Measurements from ENCODE around the gene TSC1.

DNA sequence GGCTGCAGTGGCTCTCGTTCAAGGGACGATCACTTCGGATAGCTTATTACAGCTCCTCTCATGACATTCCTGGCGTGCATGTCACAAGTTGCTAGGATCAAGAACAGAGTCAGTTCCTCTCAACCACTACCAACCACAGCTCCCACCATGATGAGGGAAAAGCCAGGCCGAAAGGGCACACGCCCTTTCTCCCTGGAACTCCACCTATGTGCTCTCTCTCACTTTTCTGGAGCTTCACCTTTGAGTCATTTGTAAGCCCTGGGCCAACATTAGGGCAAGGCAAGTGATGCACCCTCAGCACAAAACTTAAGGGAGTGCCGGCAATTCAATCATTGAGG, 64.1 kb downstream of the TSC1 start:
- TF ChIP-seq NFIC (IDR thresholded peaks at IDR 0.05; ENCODE audit: low read depth, low read length) (no peak), ZSCAN29 (IDR thresholded peaks at IDR 0.05) (no peak), SIN3A (IDR thresholded peaks at IDR 0.05; ENCODE audit: low read depth, low read length) (no peak), RELA (IDR thresholded peaks at IDR 0.05; ENCODE audit: borderline replicate concordance, partially characterized antibody) (no peak), RBBP5 (conservative IDR thresholded peaks at IDR 0.05) (no peak), CREM (IDR thresholded peaks at IDR 0.05; ENCODE audit: low read depth) (no peak), EP300 (IDR thresholded peaks at IDR 0.05; ENCODE audit: borderline replicate concordance in 1 of 2, control insufficient read depth in 1 of 2, low read depth in 2 of 2, low read length in 2 of 2) (no peak), RB1 (IDR thresholded peaks at IDR 0.05; ENCODE audit: borderline replicate concordance) (no peak)
- TF ChIP-seq, protein P1, sequence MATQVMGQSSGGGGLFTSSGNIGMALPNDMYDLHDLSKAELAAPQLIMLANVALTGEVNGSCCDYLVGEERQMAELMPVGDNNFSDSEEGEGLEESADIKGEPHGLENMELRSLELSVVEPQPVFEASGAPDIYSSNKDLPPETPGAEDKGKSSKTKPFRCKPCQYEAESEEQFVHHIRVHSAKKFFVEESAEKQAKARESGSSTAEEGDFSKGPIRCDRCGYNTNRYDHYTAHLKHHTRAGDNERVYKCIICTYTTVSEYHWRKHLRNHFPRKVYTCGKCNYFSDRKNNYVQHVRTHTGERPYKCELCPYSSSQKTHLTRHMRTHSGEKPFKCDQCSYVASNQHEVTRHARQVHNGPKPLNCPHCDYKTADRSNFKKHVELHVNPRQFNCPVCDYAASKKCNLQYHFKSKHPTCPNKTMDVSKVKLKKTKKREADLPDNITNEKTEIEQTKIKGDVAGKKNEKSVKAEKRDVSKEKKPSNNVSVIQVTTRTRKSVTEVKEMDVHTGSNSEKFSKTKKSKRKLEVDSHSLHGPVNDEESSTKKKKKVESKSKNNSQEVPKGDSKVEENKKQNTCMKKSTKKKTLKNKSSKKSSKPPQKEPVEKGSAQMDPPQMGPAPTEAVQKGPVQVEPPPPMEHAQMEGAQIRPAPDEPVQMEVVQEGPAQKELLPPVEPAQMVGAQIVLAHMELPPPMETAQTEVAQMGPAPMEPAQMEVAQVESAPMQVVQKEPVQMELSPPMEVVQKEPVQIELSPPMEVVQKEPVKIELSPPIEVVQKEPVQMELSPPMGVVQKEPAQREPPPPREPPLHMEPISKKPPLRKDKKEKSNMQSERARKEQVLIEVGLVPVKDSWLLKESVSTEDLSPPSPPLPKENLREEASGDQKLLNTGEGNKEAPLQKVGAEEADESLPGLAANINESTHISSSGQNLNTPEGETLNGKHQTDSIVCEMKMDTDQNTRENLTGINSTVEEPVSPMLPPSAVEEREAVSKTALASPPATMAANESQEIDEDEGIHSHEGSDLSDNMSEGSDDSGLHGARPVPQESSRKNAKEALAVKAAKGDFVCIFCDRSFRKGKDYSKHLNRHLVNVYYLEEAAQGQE (IDR thresholded peaks at IDR 0.05; ENCODE audit: low read depth, low read length), result no peak
- TF ChIP-seq, protein P2, sequence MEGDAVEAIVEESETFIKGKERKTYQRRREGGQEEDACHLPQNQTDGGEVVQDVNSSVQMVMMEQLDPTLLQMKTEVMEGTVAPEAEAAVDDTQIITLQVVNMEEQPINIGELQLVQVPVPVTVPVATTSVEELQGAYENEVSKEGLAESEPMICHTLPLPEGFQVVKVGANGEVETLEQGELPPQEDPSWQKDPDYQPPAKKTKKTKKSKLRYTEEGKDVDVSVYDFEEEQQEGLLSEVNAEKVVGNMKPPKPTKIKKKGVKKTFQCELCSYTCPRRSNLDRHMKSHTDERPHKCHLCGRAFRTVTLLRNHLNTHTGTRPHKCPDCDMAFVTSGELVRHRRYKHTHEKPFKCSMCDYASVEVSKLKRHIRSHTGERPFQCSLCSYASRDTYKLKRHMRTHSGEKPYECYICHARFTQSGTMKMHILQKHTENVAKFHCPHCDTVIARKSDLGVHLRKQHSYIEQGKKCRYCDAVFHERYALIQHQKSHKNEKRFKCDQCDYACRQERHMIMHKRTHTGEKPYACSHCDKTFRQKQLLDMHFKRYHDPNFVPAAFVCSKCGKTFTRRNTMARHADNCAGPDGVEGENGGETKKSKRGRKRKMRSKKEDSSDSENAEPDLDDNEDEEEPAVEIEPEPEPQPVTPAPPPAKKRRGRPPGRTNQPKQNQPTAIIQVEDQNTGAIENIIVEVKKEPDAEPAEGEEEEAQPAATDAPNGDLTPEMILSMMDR (IDR thresholded peaks at IDR 0.05 in 2 of 3, conservative IDR thresholded peaks at IDR 0.05 in 1 of 3; ENCODE audit: control insufficient read depth in 2 of 3, extremely low read depth in 1 of 3, insufficient read depth in 1 of 3, low read depth in 3 of 3, low read length in 3 of 3), result no peak
- TF ChIP-seq, protein P3, sequence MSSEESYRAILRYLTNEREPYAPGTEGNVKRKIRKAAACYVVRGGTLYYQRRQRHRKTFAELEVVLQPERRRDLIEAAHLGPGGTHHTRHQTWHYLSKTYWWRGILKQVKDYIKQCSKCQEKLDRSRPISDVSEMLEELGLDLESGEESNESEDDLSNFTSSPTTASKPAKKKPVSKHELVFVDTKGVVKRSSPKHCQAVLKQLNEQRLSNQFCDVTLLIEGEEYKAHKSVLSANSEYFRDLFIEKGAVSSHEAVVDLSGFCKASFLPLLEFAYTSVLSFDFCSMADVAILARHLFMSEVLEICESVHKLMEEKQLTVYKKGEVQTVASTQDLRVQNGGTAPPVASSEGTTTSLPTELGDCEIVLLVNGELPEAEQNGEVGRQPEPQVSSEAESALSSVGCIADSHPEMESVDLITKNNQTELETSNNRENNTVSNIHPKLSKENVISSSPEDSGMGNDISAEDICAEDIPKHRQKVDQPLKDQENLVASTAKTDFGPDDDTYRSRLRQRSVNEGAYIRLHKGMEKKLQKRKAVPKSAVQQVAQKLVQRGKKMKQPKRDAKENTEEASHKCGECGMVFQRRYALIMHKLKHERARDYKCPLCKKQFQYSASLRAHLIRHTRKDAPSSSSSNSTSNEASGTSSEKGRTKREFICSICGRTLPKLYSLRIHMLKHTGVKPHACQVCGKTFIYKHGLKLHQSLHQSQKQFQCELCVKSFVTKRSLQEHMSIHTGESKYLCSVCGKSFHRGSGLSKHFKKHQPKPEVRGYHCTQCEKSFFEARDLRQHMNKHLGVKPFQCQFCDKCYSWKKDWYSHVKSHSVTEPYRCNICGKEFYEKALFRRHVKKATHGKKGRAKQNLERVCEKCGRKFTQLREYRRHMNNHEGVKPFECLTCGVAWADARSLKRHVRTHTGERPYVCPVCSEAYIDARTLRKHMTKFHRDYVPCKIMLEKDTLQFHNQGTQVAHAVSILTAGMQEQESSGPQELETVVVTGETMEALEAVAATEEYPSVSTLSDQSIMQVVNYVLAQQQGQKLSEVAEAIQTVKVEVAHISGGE (CRISPR knock-in tag; IDR thresholded peaks at IDR 0.05), result no peak
- TF ChIP-seq, protein P4, sequence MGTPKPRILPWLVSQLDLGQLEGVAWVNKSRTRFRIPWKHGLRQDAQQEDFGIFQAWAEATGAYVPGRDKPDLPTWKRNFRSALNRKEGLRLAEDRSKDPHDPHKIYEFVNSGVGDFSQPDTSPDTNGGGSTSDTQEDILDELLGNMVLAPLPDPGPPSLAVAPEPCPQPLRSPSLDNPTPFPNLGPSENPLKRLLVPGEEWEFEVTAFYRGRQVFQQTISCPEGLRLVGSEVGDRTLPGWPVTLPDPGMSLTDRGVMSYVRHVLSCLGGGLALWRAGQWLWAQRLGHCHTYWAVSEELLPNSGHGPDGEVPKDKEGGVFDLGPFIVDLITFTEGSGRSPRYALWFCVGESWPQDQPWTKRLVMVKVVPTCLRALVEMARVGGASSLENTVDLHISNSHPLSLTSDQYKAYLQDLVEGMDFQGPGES (IDR thresholded peaks at IDR 0.05), result no peak
